GM13977 (cell line): ENCODE results near the gene F7.

ENCODE experiments used
- DNase-seq: peaks from one replicate; pipeline ENCODE4 v3.0.0; 2012; ENCODE audit warnings: low spot score
- CTCF ChIP-seq: IDR thresholded peaks from 2 replicates; pipeline ENCODE4 v1.5.1; 2012; ENCODE audit warnings: mild to moderate bottlenecking, control low read depth; ENCODE audit not compliant: insufficient read depth; ENCODE audit errors: extremely low read depth, missing control alignments
- in situ Hi-C: fragments of 300-500 bp; cut with MboI; formaldehyde crosslinking; loops from one replicate; pipeline ENCODE4 v1.12.0; 2022; ENCODE audit warnings: low sequenced_read_pairs, low pct_unique_long_range_greater_than_20kb, mixed read lengths, inconsistent platforms; ENCODE audit not compliant: unreplicated experiment

The F7 gene

GRCh38 chr13:113064534-113065405, 40.8 kb upstream of the F7 start:
- DNase-seq, result no peak
- in situ Hi-C loops, result no loop called here
- no peak for TF ChIP-seq CTCF

- TF ChIP-seq CTCF, result no peak
- in situ Hi-C loops, result no loop called here
- no peak for DNase-seq
Observed at GRCh38 chr13:113065406-113066141, 40.0 kb upstream of the F7 start.

- in situ Hi-C loops, result no loop called here
- DNase-seq, result no peak
Observed at GRCh38 chr13:113066142-113066455, 39.5 kb upstream of the F7 start.

GRCh38 chr13:113066746-113067145, 38.8 kb upstream of the F7 start:
- in situ Hi-C loops, result no loop called here
- no peak for TF ChIP-seq CTCF
- no peak for DNase-seq

More at GRCh38 chr13:113066142-113066455, 39.5 kb upstream of the F7 start:
- no peak for TF ChIP-seq CTCF

- TF ChIP-seq CTCF, result no peak
- no peak for DNase-seq
- in situ Hi-C loops, result no loop called here
Observed at GRCh38 chr13:113069861-113070805, 35.5 kb upstream of the F7 start.

GRCh38 chr13:113070855-113071254, 34.7 kb upstream of the F7 start:
- no peak for TF ChIP-seq CTCF
- in situ Hi-C loops, result no loop called here
- no peak for DNase-seq
